HCT116 (cell line): ENCODE results near the gene FSTL4. TPM values are rescaled to one million over a fixed set of nuclear protein-coding genes. Genes with fewer than 3 reads are reported as not detected.

ENCODE experiments used
- ATAC-seq: fragments of 200-7000 bp; cut with Tn5 transposase; 2 replicates; pipeline ENCODE4 v1.9.1; 2020; ENCODE audit warnings: mild to moderate bottlenecking, moderate library complexity
- BruUV-seq: library from RNA; stranded (reverse); fragments of 400-500 nt; replicated peaks from 2 replicates; lab custom pipeline; 2021; lab: Mats Ljungman, UMichigan
- CTCF ChIA-PET: fragments of 300-600 bp; sonication (Branson Sonifier 250); formaldehyde crosslinking; loops from one replicate; lab custom pipeline; 2021; ENCODE audit warnings: antibody characterized with exemption; lab: Charles Lee
- POLR2A ChIA-PET: fragments of 300-600, 350-600 bp; sonication (Branson Sonifier 250); formaldehyde crosslinking; loops from one replicate; lab custom pipeline; 2021; ENCODE audit warnings: antibody characterized with exemption; lab: Charles Lee
- RAD21 ChIA-PET, 2 experiments: fragments of 300-600 bp; sonication (Branson Sonifier 250); formaldehyde crosslinking; loops; one replicate each; lab custom pipeline; 2023; ENCODE audit warnings: low total read pairs in 2 of 2; ENCODE audit not compliant: uncharacterized antibody in 2 of 2, unreplicated experiment in 2 of 2, low non-redundant PET in 1 of 2; lab: Charles Lee
- DNase-seq: peaks from one replicate; pipeline ENCODE4 v3.0.0-alpha.2; 2010; ENCODE audit warnings: low read depth, low spot score
- H2AFZ ChIP-seq: fragments of 200-600 bp; shearing (Covaris generic), sonication (generic); 2 replicates; pipeline ENCODE4 v1.6.1; 2017; ENCODE audit warnings: low read depth, mixed run types, mixed read lengths, antibody characterized with exemption, low read length; ENCODE audit not compliant: poor library complexity, severe bottlenecking
- H3K27ac ChIP-seq: 2 replicates; pipeline ENCODE4 v1.5.1; 2012; ENCODE audit warnings: low read depth, low read length
- H3K27me3 ChIP-seq: fragments of 200-600 bp; sonication (generic); 2 replicates; pipeline ENCODE4 v1.6.1; 2016; ENCODE audit warnings: mixed run types, low read length, mixed read lengths; ENCODE audit not compliant: insufficient read depth
- H3K36me3 ChIP-seq, 2 experiments: fragments of 200-500 bp in 1 of 2; fragments of 200-600 bp in 1 of 2; sonication (Bioruptor generic) in 1 of 2; sonication (generic) in 1 of 2; 2 replicates each; pipeline versions ENCODE4 v1.5.1 to v1.6.1; 2014 to 2016; ENCODE audit warnings: low read length in 2 of 2, inconsistent platforms in 1 of 2, mixed read lengths in 1 of 2, mixed run types in 1 of 2; ENCODE audit not compliant: insufficient read depth in 2 of 2, control insufficient read depth in 1 of 2
- H3K4me1 ChIP-seq, 2 experiments: fragments of 200-600 bp in 1 of 2; sonication (generic) in 1 of 2; 2 replicates each; pipeline versions ENCODE4 v1.5.1 to v1.6.1; 2012 to 2017; ENCODE audit warnings: low read length in 2 of 2, inconsistent platforms in 1 of 2, mild to moderate bottlenecking in 1 of 2, mixed read lengths in 1 of 2, mixed run types in 1 of 2, moderate library complexity in 1 of 2; ENCODE audit not compliant: insufficient read depth in 2 of 2, control insufficient read depth in 1 of 2
- H3K4me2 ChIP-seq: fragments of 200-600 bp; sonication (generic); 2 replicates; pipeline ENCODE4 v1.6.1; 2017; ENCODE audit warnings: mixed run types, low read length, mixed read lengths
- H3K4me3 ChIP-seq, 2 experiments: fragments of 200-600 bp in 1 of 2; sonication (generic) in 1 of 2; replicated peaks in 1 of 2; 2 replicates each; pipeline ENCODE4 v1.5.1; 2011 to 2016; ENCODE audit warnings: low read length in 2 of 2, control low read depth in 1 of 2, low read depth in 1 of 2, mild to moderate bottlenecking in 1 of 2, mixed read lengths in 1 of 2, mixed run types in 1 of 2
- H3K79me2 ChIP-seq: fragments of 200-600 bp; sonication (generic); 2 replicates; pipeline ENCODE4 v1.6.1; 2017; ENCODE audit warnings: mild to moderate bottlenecking, mixed run types, low read length, moderate library complexity, mixed read lengths; ENCODE audit not compliant: insufficient read depth
- H3K9ac ChIP-seq: fragments of 200-600 bp; sonication (generic); 2 replicates; pipeline ENCODE4 v1.6.1; 2016; ENCODE audit warnings: low read length, mixed read lengths
- H3K9me2 ChIP-seq: fragments of 200-600 bp; sonication (generic), shearing (Covaris generic); 2 replicates; pipeline ENCODE4 v1.6.1; 2017; ENCODE audit warnings: mixed run types, mild to moderate bottlenecking, moderate library complexity; ENCODE audit not compliant: insufficient read depth
- H3K9me3 ChIP-seq, 2 experiments: fragments of 200-500 bp in 1 of 2; fragments of 200-600 bp in 1 of 2; sonication (Bioruptor generic) in 1 of 2; sonication (generic) in 1 of 2; 2 replicates each; pipeline ENCODE4 v1.6.1; 2014 to 2017; ENCODE audit warnings: low read length in 2 of 2, mixed read lengths in 2 of 2, inconsistent platforms in 1 of 2, low read depth in 1 of 2, mild to moderate bottlenecking in 1 of 2, mixed run types in 1 of 2, moderate library complexity in 1 of 2; ENCODE audit not compliant: control insufficient read depth in 1 of 2, insufficient read depth in 1 of 2
- H4K20me1 ChIP-seq: fragments of 200-600 bp; sonication (generic), shearing (Covaris generic); 2 replicates; pipeline ENCODE4 v1.6.1; 2017; ENCODE audit warnings: mixed run types, mild to moderate bottlenecking, moderate library complexity; ENCODE audit not compliant: insufficient read depth
- CBX3 ChIP-seq: IDR thresholded peaks from 2 replicates; pipeline ENCODE4 v1.6.1; 2012; ENCODE audit warnings: low read depth
- CEBPB ChIP-seq: IDR thresholded peaks from 2 replicates; pipeline ENCODE4 v1.6.1; 2012; ENCODE audit warnings: low read depth
- EGR1 ChIP-seq: IDR thresholded peaks from 2 replicates; pipeline ENCODE4 v1.6.1; 2012; ENCODE audit warnings: low read depth
- ELF1 ChIP-seq: IDR thresholded peaks from 2 replicates; pipeline ENCODE4 v1.6.1; 2012; ENCODE audit warnings: low read depth, borderline replicate concordance
- EZH2phosphoT487 ChIP-seq: fragments of 200-600 bp; IDR thresholded peaks from 2 replicates; pipeline ENCODE4 v1.6.1; 2018; ENCODE audit warnings: antibody characterized with exemption, borderline replicate concordance
- JUND ChIP-seq: IDR thresholded peaks from 2 replicates; pipeline ENCODE4 v1.6.1; 2012
- POLR2AphosphoS5 ChIP-seq: IDR thresholded peaks from 2 replicates; pipeline ENCODE4 v1.6.1; 2011; ENCODE audit warnings: mild to moderate bottlenecking, low read depth, low read length, moderate library complexity
- RAD21 ChIP-seq: IDR thresholded peaks from 2 replicates; pipeline ENCODE4 v1.6.1; 2012; ENCODE audit warnings: low read depth, mild to moderate bottlenecking
- SP1 ChIP-seq: IDR thresholded peaks from 2 replicates; pipeline ENCODE4 v1.6.1; 2012; ENCODE audit warnings: low read depth
- SRF ChIP-seq: IDR thresholded peaks from 2 replicates; pipeline ENCODE4 v1.6.1; 2012; ENCODE audit warnings: low read depth
- YY1 ChIP-seq: IDR thresholded peaks from 2 replicates; pipeline ENCODE4 v1.6.1; 2011; ENCODE audit warnings: low read length, low read depth, moderate library complexity, mild to moderate bottlenecking; ENCODE audit not compliant: insufficient replicate concordance; ENCODE audit errors: extremely low read depth
- intact Hi-C: fragments of 100-400 bp; cut with micrococcal nuclease; formaldehyde crosslinking; loops from 2 replicates; pipeline ENCODE4 v1.10.0; 2022
- total RNA-seq: library from RNA; stranded (reverse); gene quantifications from one replicate; pipeline ENCODE4 v1.2.1, GENCODE V29; 2021; ENCODE audit not compliant: unreplicated experiment
- TF ChIP-seq, protein P1 (sequence below): IDR thresholded peaks from 2 replicates; pipeline ENCODE4 v1.6.1; 2011; ENCODE audit warnings: mild to moderate bottlenecking, low read length, moderate library complexity; ENCODE audit not compliant: insufficient replicate concordance; ENCODE audit errors: extremely low read depth
- TF ChIP-seq, protein P2 (sequence below), 3 experiments: fragments of 200-600 bp in 1 of 3; sonication (generic) in 1 of 3; IDR thresholded peaks in 2 of 3; conservative IDR thresholded peaks in 1 of 3; 2 replicates each; pipeline ENCODE4 v1.5.1; 2012 to 2017; ENCODE audit warnings: low read depth in 2 of 3, low read length in 2 of 3, antibody characterized with exemption in 1 of 3, borderline replicate concordance in 1 of 3, control low read depth in 1 of 3, mild to moderate bottlenecking in 1 of 3, mixed read lengths in 1 of 3, mixed run types in 1 of 3, moderate library complexity in 1 of 3; ENCODE audit not compliant: insufficient read depth in 1 of 3
- TF ChIP-seq, protein P3 (sequence below): IDR thresholded peaks from 2 replicates; pipeline ENCODE4 v1.6.1; 2012; ENCODE audit warnings: low read depth

Gene FSTL4
- total RNA-seq, 1 experiment from 2014 or later = 0.37 TPM

DNA sequence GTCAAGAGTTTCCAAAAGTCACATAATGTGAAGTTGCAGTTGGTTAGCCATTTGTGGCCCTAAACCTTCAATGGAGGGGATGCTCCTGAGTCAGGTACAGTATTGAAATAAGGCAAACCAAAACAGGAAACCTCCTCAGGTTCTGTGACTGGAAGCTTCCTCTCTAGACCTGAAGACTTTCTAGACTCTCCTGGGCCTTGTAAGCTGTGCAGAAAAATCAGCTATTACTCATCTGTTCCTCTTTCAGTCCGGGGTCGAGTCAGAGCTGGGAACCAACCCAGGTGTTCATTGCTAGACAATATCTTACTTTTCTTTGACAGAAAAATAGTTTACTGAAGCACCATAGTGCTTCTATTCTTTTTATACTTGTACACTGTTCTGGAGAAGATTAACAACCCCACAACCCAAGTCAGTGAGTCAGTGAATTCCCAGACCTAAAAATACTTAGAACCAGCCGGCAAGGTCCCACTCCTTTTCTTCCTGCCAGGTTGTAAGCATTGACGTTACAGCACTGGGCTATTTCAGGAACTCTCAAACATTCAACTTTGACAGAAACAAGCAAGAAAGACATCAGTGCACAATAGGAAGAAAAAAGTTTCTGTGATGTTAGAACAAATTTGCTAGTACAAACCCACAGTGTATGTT is 47.3 kb downstream of the FSTL4 start (continued):
- no peak for TF ChIP-seq RAD21
- TF ChIP-seq, protein P1, sequence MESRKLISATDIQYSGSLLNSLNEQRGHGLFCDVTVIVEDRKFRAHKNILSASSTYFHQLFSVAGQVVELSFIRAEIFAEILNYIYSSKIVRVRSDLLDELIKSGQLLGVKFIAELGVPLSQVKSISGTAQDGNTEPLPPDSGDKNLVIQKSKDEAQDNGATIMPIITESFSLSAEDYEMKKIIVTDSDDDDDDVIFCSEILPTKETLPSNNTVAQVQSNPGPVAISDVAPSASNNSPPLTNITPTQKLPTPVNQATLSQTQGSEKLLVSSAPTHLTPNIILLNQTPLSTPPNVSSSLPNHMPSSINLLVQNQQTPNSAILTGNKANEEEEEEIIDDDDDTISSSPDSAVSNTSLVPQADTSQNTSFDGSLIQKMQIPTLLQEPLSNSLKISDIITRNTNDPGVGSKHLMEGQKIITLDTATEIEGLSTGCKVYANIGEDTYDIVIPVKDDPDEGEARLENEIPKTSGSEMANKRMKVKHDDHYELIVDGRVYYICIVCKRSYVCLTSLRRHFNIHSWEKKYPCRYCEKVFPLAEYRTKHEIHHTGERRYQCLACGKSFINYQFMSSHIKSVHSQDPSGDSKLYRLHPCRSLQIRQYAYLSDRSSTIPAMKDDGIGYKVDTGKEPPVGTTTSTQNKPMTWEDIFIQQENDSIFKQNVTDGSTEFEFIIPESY = no peak
- no peak for TF ChIP-seq CBX3
- no peak for TF ChIP-seq EGR1
- TF ChIP-seq EZH2phosphoT487 = no peak

GRCh38 chr5:133562554-133562953 is 49.8 kb downstream of the FSTL4 start:
- ATAC-seq (no peak), DNase-seq (no peak)
- H3K9ac ChIP-seq = no peak overlapping the region
- no peaks in the 10 kb centered on the region for H3K9me3 ChIP-seq
- H3K4me1 ChIP-seq = no peaks in the 10 kb centered on the region
- H3K36me3 ChIP-seq = no peaks in the 10 kb centered on the region
- no peak overlapping the region for H2AFZ ChIP-seq
- POLR2A ChIA-PET = no interaction called here
- intact Hi-C loops = no loop called here
- H3K27ac ChIP-seq = no peak overlapping the region
- no peaks in the 10 kb centered on the region for H4K20me1 ChIP-seq
- no peaks in the 10 kb centered on the region for H3K79me2 ChIP-seq
- BruUV-seq = no TSS peak
- CTCF ChIA-PET = no interaction called here
- peaks cover 90% of the 10 kb centered on the region for H3K27me3 ChIP-seq
- RAD21 ChIA-PET = no interaction called here
- H3K4me3 ChIP-seq = no peak overlapping the region
- H3K9me2 ChIP-seq = no peaks in the 10 kb centered on the region
- H3K4me2 ChIP-seq = no peak overlapping the region
- TF ChIP-seq EZH2phosphoT487 (no peak), SP1 (no peak), RAD21 (no peak), JUND (no peak), CEBPB (no peak), CBX3 (no peak), YY1 (no peak), SRF (no peak), POLR2AphosphoS5 (no peak), ELF1 (no peak)
- TF ChIP-seq, protein P1 = no peak
- TF ChIP-seq, protein P2, sequence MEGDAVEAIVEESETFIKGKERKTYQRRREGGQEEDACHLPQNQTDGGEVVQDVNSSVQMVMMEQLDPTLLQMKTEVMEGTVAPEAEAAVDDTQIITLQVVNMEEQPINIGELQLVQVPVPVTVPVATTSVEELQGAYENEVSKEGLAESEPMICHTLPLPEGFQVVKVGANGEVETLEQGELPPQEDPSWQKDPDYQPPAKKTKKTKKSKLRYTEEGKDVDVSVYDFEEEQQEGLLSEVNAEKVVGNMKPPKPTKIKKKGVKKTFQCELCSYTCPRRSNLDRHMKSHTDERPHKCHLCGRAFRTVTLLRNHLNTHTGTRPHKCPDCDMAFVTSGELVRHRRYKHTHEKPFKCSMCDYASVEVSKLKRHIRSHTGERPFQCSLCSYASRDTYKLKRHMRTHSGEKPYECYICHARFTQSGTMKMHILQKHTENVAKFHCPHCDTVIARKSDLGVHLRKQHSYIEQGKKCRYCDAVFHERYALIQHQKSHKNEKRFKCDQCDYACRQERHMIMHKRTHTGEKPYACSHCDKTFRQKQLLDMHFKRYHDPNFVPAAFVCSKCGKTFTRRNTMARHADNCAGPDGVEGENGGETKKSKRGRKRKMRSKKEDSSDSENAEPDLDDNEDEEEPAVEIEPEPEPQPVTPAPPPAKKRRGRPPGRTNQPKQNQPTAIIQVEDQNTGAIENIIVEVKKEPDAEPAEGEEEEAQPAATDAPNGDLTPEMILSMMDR (IDR thresholded peaks at IDR 0.05 in 2 of 3, conservative IDR thresholded peaks at IDR 0.05 in 1 of 3; ENCODE audit: borderline replicate concordance in 1 of 3, insufficient read depth in 1 of 3, low read depth in 2 of 3, low read length in 2 of 3) = no peak
- TF ChIP-seq, protein P3, sequence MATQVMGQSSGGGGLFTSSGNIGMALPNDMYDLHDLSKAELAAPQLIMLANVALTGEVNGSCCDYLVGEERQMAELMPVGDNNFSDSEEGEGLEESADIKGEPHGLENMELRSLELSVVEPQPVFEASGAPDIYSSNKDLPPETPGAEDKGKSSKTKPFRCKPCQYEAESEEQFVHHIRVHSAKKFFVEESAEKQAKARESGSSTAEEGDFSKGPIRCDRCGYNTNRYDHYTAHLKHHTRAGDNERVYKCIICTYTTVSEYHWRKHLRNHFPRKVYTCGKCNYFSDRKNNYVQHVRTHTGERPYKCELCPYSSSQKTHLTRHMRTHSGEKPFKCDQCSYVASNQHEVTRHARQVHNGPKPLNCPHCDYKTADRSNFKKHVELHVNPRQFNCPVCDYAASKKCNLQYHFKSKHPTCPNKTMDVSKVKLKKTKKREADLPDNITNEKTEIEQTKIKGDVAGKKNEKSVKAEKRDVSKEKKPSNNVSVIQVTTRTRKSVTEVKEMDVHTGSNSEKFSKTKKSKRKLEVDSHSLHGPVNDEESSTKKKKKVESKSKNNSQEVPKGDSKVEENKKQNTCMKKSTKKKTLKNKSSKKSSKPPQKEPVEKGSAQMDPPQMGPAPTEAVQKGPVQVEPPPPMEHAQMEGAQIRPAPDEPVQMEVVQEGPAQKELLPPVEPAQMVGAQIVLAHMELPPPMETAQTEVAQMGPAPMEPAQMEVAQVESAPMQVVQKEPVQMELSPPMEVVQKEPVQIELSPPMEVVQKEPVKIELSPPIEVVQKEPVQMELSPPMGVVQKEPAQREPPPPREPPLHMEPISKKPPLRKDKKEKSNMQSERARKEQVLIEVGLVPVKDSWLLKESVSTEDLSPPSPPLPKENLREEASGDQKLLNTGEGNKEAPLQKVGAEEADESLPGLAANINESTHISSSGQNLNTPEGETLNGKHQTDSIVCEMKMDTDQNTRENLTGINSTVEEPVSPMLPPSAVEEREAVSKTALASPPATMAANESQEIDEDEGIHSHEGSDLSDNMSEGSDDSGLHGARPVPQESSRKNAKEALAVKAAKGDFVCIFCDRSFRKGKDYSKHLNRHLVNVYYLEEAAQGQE = no peak
